Prostate gland (tissue), 2 donors: ENCODE results near the gene SMIM27.
A peak's percentile ranks its signal among the peaks of the same experiment; 100 is the strongest.

Experiments
- POLR2A ChIP-seq: fragments of 450-650 bp; IDR thresholded peaks from one replicate; pipeline ENCODE4 v1.6.1; 2016; ENCODE audit warnings: antibody characterized with exemption, mild to moderate bottlenecking
- POLR2AphosphoS5 ChIP-seq: sonication (generic); formaldehyde crosslinking; IDR thresholded peaks from one replicate; pipeline ENCODE4 v1.6.1; 2017; ENCODE audit warnings: antibody characterized with exemption
- TF ChIP-seq, protein P1 (sequence below), 4 experiments: fragments of 200-600 bp in 2 of 4; fragments of 450-650 bp in 2 of 4; sonication (generic) in 2 of 4; IDR thresholded peaks; 1 replicate in 3 of 4; 2 replicates in 1 of 4; pipeline ENCODE4 v1.5.1; 2016 to 2019; ENCODE audit warnings: antibody characterized with exemption in 4 of 4, mild to moderate bottlenecking in 2 of 4, moderate library complexity in 2 of 4

DNA sequence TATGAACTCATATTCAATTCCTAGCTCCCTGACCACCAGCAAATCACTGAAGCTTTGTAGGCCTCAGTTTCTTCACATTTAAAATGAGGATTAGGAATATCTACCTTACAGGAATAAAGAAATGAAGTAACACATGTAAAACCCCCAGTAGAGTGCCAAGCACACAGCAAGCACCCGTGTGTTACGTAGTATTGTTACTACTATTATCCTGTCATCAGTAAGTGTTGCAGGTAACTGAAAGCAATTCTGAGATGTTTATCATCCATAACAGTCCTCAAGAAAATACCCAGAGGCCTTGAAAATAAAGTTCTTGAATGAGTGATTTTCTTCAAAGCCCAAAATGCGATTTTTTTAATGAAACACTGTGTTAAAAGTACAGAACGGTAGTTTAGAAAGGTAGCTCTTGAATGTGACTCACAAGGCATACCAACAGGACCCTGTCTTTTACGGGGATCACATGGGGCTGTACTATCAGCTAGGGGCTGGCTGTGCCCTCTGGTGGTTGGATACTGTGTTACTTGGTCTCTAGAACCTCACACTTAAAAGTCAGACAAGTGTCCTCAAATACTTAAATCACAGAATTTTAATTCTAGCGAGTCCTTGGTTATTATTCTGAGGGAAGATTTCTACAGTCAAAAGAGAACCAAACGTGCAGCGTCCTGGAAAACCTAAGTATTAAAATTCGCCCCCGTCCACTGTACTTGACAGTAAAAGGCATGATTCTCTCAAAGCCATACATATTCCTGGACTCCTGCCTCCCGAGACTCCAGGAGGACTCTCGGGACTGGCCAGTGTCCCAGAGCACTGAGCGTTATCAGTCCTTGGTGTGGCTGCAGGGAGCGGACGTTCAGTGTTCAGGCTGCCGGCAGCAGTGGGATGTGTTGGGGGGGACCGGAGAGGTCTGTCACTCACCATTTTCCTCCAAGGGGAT, 20.1 kb downstream of the SMIM27 start:
- TF ChIP-seq, protein P1, sequence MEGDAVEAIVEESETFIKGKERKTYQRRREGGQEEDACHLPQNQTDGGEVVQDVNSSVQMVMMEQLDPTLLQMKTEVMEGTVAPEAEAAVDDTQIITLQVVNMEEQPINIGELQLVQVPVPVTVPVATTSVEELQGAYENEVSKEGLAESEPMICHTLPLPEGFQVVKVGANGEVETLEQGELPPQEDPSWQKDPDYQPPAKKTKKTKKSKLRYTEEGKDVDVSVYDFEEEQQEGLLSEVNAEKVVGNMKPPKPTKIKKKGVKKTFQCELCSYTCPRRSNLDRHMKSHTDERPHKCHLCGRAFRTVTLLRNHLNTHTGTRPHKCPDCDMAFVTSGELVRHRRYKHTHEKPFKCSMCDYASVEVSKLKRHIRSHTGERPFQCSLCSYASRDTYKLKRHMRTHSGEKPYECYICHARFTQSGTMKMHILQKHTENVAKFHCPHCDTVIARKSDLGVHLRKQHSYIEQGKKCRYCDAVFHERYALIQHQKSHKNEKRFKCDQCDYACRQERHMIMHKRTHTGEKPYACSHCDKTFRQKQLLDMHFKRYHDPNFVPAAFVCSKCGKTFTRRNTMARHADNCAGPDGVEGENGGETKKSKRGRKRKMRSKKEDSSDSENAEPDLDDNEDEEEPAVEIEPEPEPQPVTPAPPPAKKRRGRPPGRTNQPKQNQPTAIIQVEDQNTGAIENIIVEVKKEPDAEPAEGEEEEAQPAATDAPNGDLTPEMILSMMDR (IDR thresholded peaks at IDR 0.05): peak; percentile 48 to 77 (median 64)
- TF ChIP-seq POLR2A (no peak), POLR2AphosphoS5 (peak; percentile 27)
